LoVo (cell line): ENCODE measurements around the gene PHLPP1.

Experiments used
- DNase-seq: peaks from one replicate; pipeline ENCODE4 v3.0.0-alpha.2; 2016; ENCODE audit warnings: low spot score

PHLPP1 gene

GRCh38 chr18:62984656-62985315 lies 269.4 kb downstream of the PHLPP1 start:
- DNase-seq: no peak

GRCh38 chr18:62986490-62986889 lies 271.1 kb downstream of the PHLPP1 start:
- DNase-seq: no peak

GRCh38 chr18:62987055-62987830 lies 271.9 kb downstream of the PHLPP1 start:
- no peak for DNase-seq

DNA sequence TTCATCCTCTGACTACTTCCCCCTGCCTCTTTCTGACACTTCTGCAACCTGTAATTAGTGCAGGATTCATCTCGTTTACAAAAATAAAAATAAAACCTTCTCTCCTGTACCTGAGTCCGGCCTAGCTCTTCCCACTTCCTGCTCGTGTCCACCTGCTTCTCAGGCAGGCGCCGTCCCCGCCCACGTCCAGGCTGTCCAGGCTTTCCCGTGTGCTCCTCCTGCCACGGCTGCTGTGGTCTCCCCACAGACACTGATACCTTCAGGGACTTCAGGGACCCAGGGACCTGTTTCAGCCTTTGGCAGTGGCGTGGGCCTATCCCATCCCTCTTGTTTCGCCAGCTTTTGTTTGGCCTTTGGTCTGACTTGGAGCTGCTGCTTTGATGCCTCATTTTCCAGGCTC lies 272.5 kb downstream of the PHLPP1 start:
- no peak for DNase-seq

DNA sequence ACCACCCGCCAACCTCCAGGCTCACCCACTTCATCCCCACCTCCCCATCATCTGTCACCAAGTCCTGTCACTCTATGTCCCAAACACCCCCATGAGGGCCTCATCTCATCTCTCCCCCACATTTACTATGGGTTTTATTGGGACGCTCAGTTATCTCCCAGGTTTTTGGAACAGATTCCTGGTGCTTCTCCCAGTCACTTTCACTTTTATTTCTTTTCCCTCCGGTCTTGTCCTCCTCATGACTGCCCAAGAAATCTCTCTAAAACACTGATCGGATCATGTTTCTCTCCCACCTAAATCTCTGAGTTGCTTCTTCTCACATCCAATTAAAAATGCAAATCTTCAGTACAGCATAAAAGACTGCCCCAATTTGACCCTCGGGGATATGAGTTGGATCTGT lies 273.1 kb downstream of the PHLPP1 start:
- DNase-seq: no peak

DNA sequence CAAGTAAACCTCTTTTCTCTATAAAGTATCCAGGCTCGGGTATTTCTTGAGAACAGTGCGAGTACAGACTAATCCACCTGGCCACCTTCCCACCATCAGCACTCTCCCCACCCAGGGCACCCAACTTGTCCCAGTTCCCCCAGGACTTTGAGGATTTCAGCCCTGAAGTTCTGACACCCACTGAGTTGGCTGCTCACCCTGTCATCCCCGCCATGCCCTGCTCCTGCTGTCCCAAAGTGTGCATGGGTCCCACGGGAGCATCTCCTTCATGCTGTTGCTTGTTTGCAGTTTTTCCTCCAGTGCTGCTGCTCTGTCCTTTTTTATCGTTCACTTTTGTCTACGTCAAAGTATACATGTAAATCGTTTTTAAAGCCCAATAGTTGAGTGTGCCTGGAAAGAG lies 273.9 kb downstream of the PHLPP1 start:
- no peak for DNase-seq

GRCh38 chr18:62990653-62991052 lies 275.3 kb downstream of the PHLPP1 start:
- no peak for DNase-seq

DNA sequence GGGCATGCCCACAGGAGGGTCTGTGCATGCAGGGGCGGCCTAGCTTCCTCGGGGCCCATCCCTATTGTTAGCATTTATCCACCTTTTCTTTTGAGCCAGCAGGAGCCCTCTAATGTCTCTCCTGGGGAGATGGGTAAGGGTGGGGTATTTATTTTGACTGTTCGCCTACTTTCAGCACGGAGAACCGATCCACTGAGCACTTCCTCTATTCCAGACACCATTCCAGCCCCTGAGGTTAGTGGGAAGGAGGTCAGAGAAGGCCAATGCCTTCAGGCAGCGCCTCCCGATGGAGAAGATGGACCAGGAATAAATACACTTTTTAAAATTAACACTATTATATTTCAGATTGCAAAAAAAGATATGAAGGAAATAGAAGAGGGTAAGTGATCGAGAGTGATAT lies 276.0 kb downstream of the PHLPP1 start:
- DNase-seq: no peak

DNA sequence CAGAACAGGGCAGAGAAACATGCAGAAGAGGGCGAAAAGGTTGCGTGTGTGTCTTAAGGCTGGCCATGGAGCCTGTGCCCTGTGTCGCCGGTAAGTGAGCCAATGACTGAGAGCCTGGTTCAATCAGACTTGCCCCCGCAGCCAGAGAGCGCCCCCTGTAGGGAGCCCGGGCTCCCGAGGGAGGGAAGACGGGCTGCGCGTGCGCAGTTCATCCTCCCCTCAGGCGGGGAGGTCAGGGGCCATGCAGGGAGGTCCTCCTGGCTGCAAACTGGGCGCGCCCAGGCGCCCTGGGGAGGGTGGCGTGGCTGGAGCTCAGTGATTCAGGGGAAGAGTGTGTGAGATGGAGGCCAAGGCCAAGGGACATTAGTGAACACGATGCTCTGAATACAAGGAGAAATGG lies 276.6 kb downstream of the PHLPP1 start:
- no peak for DNase-seq

GRCh38 chr18:62992877-62993365 lies 277.6 kb downstream of the PHLPP1 start:
- peak; percentile 32 for DNase-seq

GRCh38 chr18:62996566-62996965 lies 281.2 kb downstream of the PHLPP1 start:
- no peak for DNase-seq

GRCh38 chr18:62997076-62997475 lies 281.7 kb downstream of the PHLPP1 start:
- DNase-seq: no peak

DNA sequence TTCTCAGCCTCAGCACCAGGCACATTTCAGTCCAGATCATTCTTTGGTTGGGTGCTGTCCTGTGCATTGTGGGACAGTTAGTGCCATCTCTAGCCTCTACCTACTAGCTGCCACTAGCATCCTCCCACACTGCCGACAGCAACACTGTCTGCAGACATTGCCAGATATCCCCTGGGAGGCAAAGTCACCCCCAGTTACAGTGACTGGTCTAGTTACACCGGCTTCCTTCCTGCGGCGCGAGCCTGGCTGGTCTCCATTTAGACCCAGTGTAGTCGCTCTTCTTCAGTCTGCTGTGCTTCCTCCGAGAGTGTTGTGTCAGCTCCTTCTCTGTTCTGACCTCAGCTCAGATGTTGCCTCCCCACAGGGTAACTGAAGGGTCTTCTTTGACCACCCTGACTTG lies 283.1 kb downstream of the PHLPP1 start:
- no peak for DNase-seq

- DNase-seq: no peak
These were observed 284.1 kb downstream of the PHLPP1 start for GRCh38 chr18:62999392-62999791.

DNA sequence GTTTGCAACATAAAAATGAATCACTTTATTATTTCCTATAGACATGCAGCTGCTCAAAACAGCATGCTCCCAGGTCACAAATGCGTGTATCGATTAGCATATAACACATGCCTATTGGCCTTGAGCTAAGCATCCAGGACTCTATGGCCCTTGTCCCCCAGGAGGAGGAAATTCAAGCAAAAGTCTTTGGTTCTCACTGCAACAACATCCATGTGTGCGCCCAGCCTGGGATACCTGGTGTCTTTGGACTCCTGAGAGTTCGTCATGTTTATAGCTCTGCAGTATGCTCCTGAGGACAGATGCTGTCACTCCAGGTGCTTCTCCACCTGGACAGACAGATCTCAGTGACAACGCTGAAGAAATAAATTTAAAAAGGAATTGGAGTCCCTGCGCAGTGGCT lies 284.6 kb downstream of the PHLPP1 start:
- no peak for DNase-seq

DNA sequence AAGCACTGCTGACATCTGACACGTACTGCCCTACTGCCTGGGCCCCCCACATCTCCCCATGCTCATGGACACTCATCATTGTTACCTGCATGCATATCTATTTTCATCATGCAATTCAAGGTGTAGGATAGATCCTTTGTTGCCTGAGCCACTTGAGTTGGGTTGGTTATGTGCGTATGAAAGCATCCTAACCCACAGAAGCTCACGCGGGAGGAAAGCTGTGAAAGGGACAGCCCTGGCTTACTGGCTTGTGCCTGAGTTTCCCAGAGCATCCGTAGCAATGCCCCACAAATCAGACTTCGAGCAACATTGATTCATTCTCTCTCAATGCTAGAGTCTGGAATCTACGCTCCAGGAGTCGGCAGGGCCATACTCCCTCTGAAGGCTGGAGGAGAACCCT lies 285.5 kb downstream of the PHLPP1 start:
- DNase-seq: no peak

- DNase-seq: no peak
These were observed 286.5 kb downstream of the PHLPP1 start for GRCh38 chr18:63001861-63002260.

GRCh38 chr18:63002305-63002704 lies 287.0 kb downstream of the PHLPP1 start:
- DNase-seq: no peak

GRCh38 chr18:63002803-63003445 lies 287.6 kb downstream of the PHLPP1 start:
- no peak for DNase-seq

- no peak for DNase-seq
These were observed 288.6 kb downstream of the PHLPP1 start for GRCh38 chr18:63003899-63004298.

DNA sequence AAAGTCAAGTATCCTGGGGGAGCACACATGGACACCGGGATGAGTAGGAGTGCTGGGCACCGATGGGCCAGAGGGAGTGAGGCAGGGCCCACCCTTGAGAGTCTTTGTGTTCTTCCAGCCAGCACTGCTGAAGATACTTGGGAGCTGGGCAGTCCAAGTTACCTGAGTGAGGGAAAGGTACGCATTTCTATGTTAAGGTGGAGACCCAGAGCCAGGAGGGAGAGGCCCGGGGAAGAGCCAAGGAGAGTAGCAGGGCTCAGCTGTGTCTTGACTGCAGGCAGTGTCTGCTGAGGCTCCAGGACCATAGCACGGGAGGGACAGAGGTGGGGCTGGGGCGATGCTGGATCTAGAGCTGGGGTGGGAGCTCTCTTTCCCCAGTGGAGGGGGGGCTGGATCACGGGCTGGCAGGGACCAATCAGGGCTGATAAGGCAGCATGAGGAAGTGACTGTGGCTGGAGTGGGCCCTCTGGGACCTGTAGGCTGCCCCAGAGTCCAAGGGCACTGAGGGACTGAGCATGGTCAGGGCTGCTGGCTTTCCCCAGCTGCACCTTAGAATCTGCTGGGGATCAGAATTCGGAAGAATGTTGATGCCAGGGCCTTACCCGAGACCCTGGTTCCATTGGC lies 289.2 kb downstream of the PHLPP1 start:
- no peak for DNase-seq

DNA sequence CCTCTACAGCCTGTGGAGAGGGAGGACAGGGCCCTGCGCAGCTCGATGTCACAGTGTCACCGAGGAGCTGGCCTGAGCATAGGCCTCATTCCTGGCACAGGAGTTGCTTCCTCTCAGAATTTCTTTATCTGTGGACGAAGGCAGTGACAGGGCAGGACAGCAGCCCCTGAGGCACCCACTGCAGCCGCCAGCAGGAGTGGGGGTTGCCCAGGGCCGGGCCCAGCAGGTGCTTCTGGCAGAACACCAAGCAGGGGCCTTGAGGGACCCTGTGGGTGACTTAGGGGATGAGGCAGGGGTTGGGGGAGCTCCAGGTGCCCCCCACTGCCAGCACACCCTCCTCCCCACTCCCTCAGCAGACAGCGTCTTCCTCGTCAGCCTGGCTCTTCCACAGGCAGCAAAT lies 290.0 kb downstream of the PHLPP1 start:
- DNase-seq: no peak

GRCh38 chr18:63007231-63007630 lies 291.9 kb downstream of the PHLPP1 start:
- DNase-seq: no peak
